Astrocyte (in vitro differentiated cells and primary cell): ENCODE measurements around the gene ANTXR2. TPM values are rescaled to one million over a fixed set of nuclear protein-coding genes. Genes with fewer than 3 reads are reported as not detected.

Source experiments
- DNase-seq: peaks from one replicate; pipeline ENCODE4 v3.0.0-alpha.2; 2010; ENCODE audit warnings: low read depth
- FAIRE-seq: peaks from 2 replicates; lab custom pipeline; 2011; peaks lifted over from hg19 to GRCh38; lab: Jason Lieb, UNC
- H2AFZ ChIP-seq: 2 replicates; pipeline ENCODE4 v1.6.0; 2012; ENCODE audit warnings: low read depth, low read length, inconsistent platforms
- H3K27ac ChIP-seq: 2 replicates; pipeline ENCODE4 v1.5.1; 2011; ENCODE audit warnings: low read depth, low read length, inconsistent platforms
- H3K27me3 ChIP-seq: 2 replicates; pipeline ENCODE4 v1.6.0; 2011; ENCODE audit warnings: low read length, inconsistent platforms; ENCODE audit not compliant: insufficient read depth
- H3K36me3 ChIP-seq: 2 replicates; pipeline ENCODE4 v1.5.1; 2011; ENCODE audit warnings: low read length, inconsistent platforms; ENCODE audit not compliant: insufficient read depth
- H3K4me1 ChIP-seq: 2 replicates; pipeline ENCODE4 v1.5.1; 2011; ENCODE audit warnings: low read length, inconsistent platforms; ENCODE audit not compliant: insufficient read depth
- H3K4me2 ChIP-seq: 2 replicates; pipeline ENCODE4 v1.6.0; 2012; ENCODE audit warnings: low read length, inconsistent platforms
- H3K4me3 ChIP-seq: 2 replicates; pipeline ENCODE4 v1.5.1; 2011; ENCODE audit warnings: low read depth, mild to moderate bottlenecking, low read length, inconsistent platforms; ENCODE audit not compliant: insufficient read depth
- H3K79me2 ChIP-seq: 2 replicates; pipeline ENCODE4 v1.6.0; 2012; ENCODE audit warnings: mild to moderate bottlenecking, low read length, inconsistent platforms; ENCODE audit not compliant: insufficient read depth
- H3K9ac ChIP-seq: 2 replicates; pipeline ENCODE4 v1.6.0; 2012; ENCODE audit warnings: mild to moderate bottlenecking, low read length, inconsistent platforms
- H3K9me3 ChIP-seq: 2 replicates; pipeline ENCODE4 v1.5.1; 2012; ENCODE audit warnings: low read depth, mild to moderate bottlenecking, low read length, inconsistent platforms; ENCODE audit not compliant: insufficient read depth
- H4K20me1 ChIP-seq: 2 replicates; pipeline ENCODE4 v1.6.0; 2012; ENCODE audit warnings: low read length, inconsistent platforms; ENCODE audit not compliant: insufficient read depth
- H3K27ac Mint-ChIP-seq: one replicate; pipeline ENCODE4 v1.8.0; 2021; ENCODE audit warnings: mild to moderate bottlenecking, mixed read lengths; ENCODE audit not compliant: unreplicated experiment
- H3K27me3 Mint-ChIP-seq: one replicate; pipeline ENCODE4 v1.8.0; 2021; ENCODE audit warnings: low read depth, mixed read lengths; ENCODE audit not compliant: unreplicated experiment
- H3K36me3 Mint-ChIP-seq: one replicate; pipeline ENCODE4 v1.8.0; 2021; ENCODE audit warnings: low read depth, mixed read lengths; ENCODE audit not compliant: unreplicated experiment
- H3K4me1 Mint-ChIP-seq: one replicate; pipeline ENCODE4 v1.8.0; 2021; ENCODE audit warnings: low read depth, mixed read lengths; ENCODE audit not compliant: unreplicated experiment
- H3K4me3 Mint-ChIP-seq: one replicate; pipeline ENCODE4 v1.8.0; 2021; ENCODE audit warnings: mild to moderate bottlenecking, moderate library complexity, mixed read lengths; ENCODE audit not compliant: unreplicated experiment
- H3K9me3 Mint-ChIP-seq: one replicate; pipeline ENCODE4 v1.8.0; 2021; ENCODE audit warnings: mild to moderate bottlenecking, mixed read lengths; ENCODE audit not compliant: unreplicated experiment
- EZH2 ChIP-seq: IDR thresholded peaks from 2 replicates; pipeline ENCODE4 v1.6.1; 2012; ENCODE audit warnings: mild to moderate bottlenecking, low read length, inconsistent platforms; ENCODE audit not compliant: insufficient read depth
- total RNA-seq: library from RNA; stranded (reverse); gene quantifications from 2 replicates; pipeline ENCODE4 v1.2.1, GENCODE V29; 2021
- TF ChIP-seq, protein P1 (sequence below): IDR thresholded peaks from 2 replicates; pipeline ENCODE4 v1.5.1; 2011; ENCODE audit warnings: low read depth, mild to moderate bottlenecking, inconsistent platforms, low read length, moderate library complexity; ENCODE audit not compliant: insufficient read depth

ANTXR2 gene
- total RNA-seq, 1 donor from 2014 or later, result 34.7 TPM

DNA sequence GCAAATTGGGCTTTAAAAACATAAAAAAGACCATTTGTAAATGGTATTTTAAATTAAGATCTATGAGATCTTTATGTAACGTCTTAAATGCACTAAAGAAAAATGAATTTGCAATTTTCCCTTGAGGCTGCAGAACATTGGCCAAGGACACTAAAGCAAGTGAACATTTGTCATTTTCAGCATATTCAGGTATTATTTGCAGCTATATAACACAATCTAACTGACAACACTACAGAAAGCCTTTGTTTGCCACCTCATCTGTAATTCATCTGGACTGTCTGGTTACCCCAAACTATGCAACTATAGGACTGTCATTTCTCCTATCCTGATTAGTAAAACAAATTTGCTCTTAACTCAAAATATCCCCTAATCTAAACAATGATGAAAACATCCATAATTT lies 74.8 kb downstream of the ANTXR2 start:
- Histone ChIP-seq H3K79me2 (peaks cover 55% of the 10 kb centered on the region), H3K9me3 (no peaks in the 10 kb centered on the region), H3K4me1 (no peaks in the 10 kb centered on the region), H3K27me3 (no peaks in the 10 kb centered on the region), H4K20me1 (peaks cover 23% of the 10 kb centered on the region), H2AFZ (no peak overlapping the region), H3K9ac (no peak overlapping the region), H3K36me3 (no peaks in the 10 kb centered on the region), H3K27ac (no peak overlapping the region), H3K4me3 (no peak overlapping the region), H3K4me2 (no peak overlapping the region)
- TF ChIP-seq EZH2, result no peak
- TF ChIP-seq, protein P1, sequence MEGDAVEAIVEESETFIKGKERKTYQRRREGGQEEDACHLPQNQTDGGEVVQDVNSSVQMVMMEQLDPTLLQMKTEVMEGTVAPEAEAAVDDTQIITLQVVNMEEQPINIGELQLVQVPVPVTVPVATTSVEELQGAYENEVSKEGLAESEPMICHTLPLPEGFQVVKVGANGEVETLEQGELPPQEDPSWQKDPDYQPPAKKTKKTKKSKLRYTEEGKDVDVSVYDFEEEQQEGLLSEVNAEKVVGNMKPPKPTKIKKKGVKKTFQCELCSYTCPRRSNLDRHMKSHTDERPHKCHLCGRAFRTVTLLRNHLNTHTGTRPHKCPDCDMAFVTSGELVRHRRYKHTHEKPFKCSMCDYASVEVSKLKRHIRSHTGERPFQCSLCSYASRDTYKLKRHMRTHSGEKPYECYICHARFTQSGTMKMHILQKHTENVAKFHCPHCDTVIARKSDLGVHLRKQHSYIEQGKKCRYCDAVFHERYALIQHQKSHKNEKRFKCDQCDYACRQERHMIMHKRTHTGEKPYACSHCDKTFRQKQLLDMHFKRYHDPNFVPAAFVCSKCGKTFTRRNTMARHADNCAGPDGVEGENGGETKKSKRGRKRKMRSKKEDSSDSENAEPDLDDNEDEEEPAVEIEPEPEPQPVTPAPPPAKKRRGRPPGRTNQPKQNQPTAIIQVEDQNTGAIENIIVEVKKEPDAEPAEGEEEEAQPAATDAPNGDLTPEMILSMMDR, result no peak
- Mint-ChIP-seq H3K4me3 (no peak overlapping the region), H3K9me3 (peaks cover 3% of the 10 kb centered on the region), H3K4me1 (no peaks in the 10 kb centered on the region), H3K36me3 (no peaks in the 10 kb centered on the region), H3K27ac (no peak overlapping the region), H3K27me3 (no peaks in the 10 kb centered on the region)
- DNase-seq, result no peak
- FAIRE-seq, result no peak

DNA sequence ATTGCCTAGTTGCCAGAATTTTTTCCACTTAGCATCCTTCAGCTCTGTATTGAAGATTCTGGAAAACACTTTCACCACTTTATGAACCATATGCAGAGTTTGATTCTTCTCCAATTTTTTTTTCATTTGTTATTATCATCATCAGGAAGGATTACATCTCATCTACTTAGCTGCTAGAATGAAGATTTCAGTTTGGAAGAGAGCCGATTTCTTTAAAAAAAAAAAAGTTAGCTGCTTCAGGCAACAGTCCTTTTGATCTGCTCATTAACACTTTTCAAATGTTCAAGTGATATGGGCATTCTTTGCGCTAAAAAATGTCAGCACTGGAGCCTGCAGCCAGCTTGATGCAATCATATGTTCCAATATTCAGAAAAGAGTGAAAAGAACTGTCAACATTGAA lies 76.2 kb downstream of the ANTXR2 start:
- Histone ChIP-seq H2AFZ (no peak overlapping the region), H3K9ac (no peak overlapping the region), H3K36me3 (no peaks in the 10 kb centered on the region), H3K4me3 (no peak overlapping the region), H3K27ac (no peak overlapping the region), H3K9me3 (no peaks in the 10 kb centered on the region), H4K20me1 (peaks cover 25% of the 10 kb centered on the region), H3K27me3 (no peaks in the 10 kb centered on the region), H3K4me1 (no peaks in the 10 kb centered on the region), H3K4me2 (no peak overlapping the region), H3K79me2 (peaks cover 61% of the 10 kb centered on the region)
- no peak for TF ChIP-seq EZH2
- TF ChIP-seq, protein P1, result no peak
- Mint-ChIP-seq H3K9me3 (peaks cover 1% of the 10 kb centered on the region), H3K4me3 (no peak overlapping the region), H3K27me3 (no peaks in the 10 kb centered on the region), H3K4me1 (no peaks in the 10 kb centered on the region), H3K36me3 (no peaks in the 10 kb centered on the region), H3K27ac (no peak overlapping the region)
- no peak for FAIRE-seq
- DNase-seq, result no peak

DNA sequence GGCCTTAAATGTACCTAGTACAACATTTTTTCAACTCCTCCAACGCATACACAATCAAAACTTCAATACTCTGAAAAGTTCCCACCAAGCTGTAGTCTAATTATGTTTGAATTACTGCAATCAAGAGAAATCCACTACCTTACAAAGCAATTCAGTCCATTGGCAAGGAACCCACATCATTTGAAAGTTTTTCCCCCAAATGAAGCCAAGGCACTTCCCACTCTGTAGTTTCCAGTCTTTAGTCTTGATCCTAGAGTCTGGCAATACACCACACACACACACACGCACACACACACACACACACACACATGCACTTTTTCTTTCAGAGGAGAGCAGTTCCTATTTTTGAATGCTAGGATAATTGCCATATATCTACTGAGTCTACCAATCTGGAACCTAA lies 79.6 kb downstream of the ANTXR2 start:
- Mint-ChIP-seq H3K4me3 (no peak overlapping the region), H3K27me3 (no peaks in the 10 kb centered on the region), H3K9me3 (no peaks in the 10 kb centered on the region), H3K27ac (no peak overlapping the region), H3K4me1 (no peaks in the 10 kb centered on the region), H3K36me3 (no peaks in the 10 kb centered on the region)
- no peaks in the 10 kb centered on the region for H3K4me1 ChIP-seq
- H3K27me3 ChIP-seq, result no peaks in the 10 kb centered on the region
- no peak overlapping the region for H3K27ac ChIP-seq
- H2AFZ ChIP-seq, result no peak overlapping the region
- H3K4me2 ChIP-seq, result no peak overlapping the region
- TF ChIP-seq, protein P1, result no peak
- TF ChIP-seq EZH2, result no peak
- no peak overlapping the region for H3K9ac ChIP-seq
- H3K36me3 ChIP-seq, result no peaks in the 10 kb centered on the region
- peaks cover 78% of the 10 kb centered on the region for H3K79me2 ChIP-seq
- H4K20me1 ChIP-seq, result peaks cover 34% of the 10 kb centered on the region
- FAIRE-seq, result no peak
- H3K9me3 ChIP-seq, result no peaks in the 10 kb centered on the region
- no peak overlapping the region for H3K4me3 ChIP-seq
- DNase-seq, result no peak
